Endothelial cell of coronary artery (primary cell): ENCODE data around the gene MIA. TPM values are rescaled to one million over a fixed set of nuclear protein-coding genes. Genes with fewer than 3 reads are reported as not detected.

Experiments used
- total RNA-seq: library from RNA; depleted of rRNA; stranded (reverse); fragments of >200 nt; gene quantifications from 2 replicates; pipeline ENCODE4 v1.2.3, GENCODE V29; 2014

MIA gene
- total RNA-seq, result not detected in 2 replicates

GRCh38 chr19:40774916-40775631, at the start of gene MIA:
TSS of gene MIA (plus strand) at chr19:40775521. CDS start at chr19:40775543, 22 bp downstream.

GRCh38 chr19:40750058-40750873, 25.1 kb upstream of the MIA start, which contains the start of gene ACTMAP:
TSS of gene ACTMAP (minus strand) at chr19:40750477. CDS start at chr19:40749803, 674 bp downstream.

GRCh38 chr19:40750874-40751537, 24.3 kb upstream of the MIA start, which contains the start of gene SNRPA:
TSS of gene SNRPA (plus strand) at chr19:40751203. CDS start at chr19:40751409, 206 bp downstream.

GRCh38 chr19:40777937-40778705, 2.8 kb downstream of the MIA start, which contains the start of gene RAB4B:
TSS of gene RAB4B (plus strand) at chr19:40778247. CDS start at chr19:40778376, 129 bp downstream.

GRCh38 chr19:40798683-40799557, 23.6 kb downstream of the MIA start, which contains the start of gene EGLN2:
TSS of gene EGLN2 (plus strand) at chr19:40799191. CDS start at chr19:40800573, 1,382 bp downstream.

Other genes with a start within 250 kb of the MIA start
- 23.8 and 25.1 TPM in 2 replicates for gene SHKBP1, start 198.6 kb upstream of the MIA start, total RNA-seq
- gene LTBP4, start 174.2 kb upstream of the MIA start, total RNA-seq, result 10.4 and 15.4 TPM in 2 replicates
- 14.0 and 20.6 TPM in 2 replicates for gene NUMBL, start 84.9 kb upstream of the MIA start, total RNA-seq
- gene COQ8B, start 58.6 kb upstream of the MIA start, total RNA-seq, result 15.2 and 25.0 TPM in 2 replicates
- 15.0 and 20.7 TPM in 2 replicates for gene ITPKC, start 58.4 kb upstream of the MIA start, total RNA-seq
- gene ACTMAP, start 25.0 kb upstream of the MIA start, total RNA-seq, result 0.36 and 1.0 TPM in 2 replicates
- 48.4 and 51.1 TPM in 2 replicates for gene SNRPA, start 24.3 kb upstream of the MIA start, total RNA-seq
- gene RAB4B, start 2.7 kb downstream of the MIA start, total RNA-seq, result 5.6 and 7.7 TPM in 2 replicates
- gene EGLN2, start 23.7 kb downstream of the MIA start, total RNA-seq, result 107 and 118 TPM in 2 replicates
- not detected in 2 replicates for gene CYP2A6, start 74.9 kb downstream of the MIA start, total RNA-seq
- not detected in 2 replicates for gene CYP2A7, start 106.7 kb downstream of the MIA start, total RNA-seq
- not detected in 2 replicates for gene CYP2B6, start 215.8 kb downstream of the MIA start, total RNA-seq